ENCODE measurements around the gene SPEM3.

Gene SPEM3

GRCh38 chr17:7407082-7407481, 21.6 kb upstream of the SPEM3 start:
- H3K4me3 ChIP-seq (ENCODE audit: severe bottlenecking) = no peak overlapping the region
- TF ChIP-seq CTCF (IDR thresholded peaks at IDR 0.05; ENCODE audit: poor library complexity, severe bottlenecking) = no peak
- ATAC-seq (ENCODE audit: low read depth) (no peak), DNase-seq (ENCODE audit: low spot score) (no peak)
- H3K27ac ChIP-seq (ENCODE audit: poor library complexity, severe bottlenecking) = no peak overlapping the region
- H3K9me3 ChIP-seq (ENCODE audit: severe bottlenecking) = no peaks in the 10 kb centered on the region
- no peaks in the 10 kb centered on the region for H3K4me1 ChIP-seq (ENCODE audit: insufficient read depth, poor library complexity, severe bottlenecking)
- H3K27me3 ChIP-seq (ENCODE audit: insufficient read depth, poor library complexity, severe bottlenecking) = no peaks in the 10 kb centered on the region
- H3K36me3 ChIP-seq (ENCODE audit: low read depth) = peaks cover 6% of the 10 kb centered on the region; the same call in 1 of the 2 replicates

GRCh38 chr17:7407485-7408251, 21.0 kb upstream of the SPEM3 start, which contains the start of gene NLGN2:
NLGN2 (plus strand) TSS chr17:7407845; CDS start chr17:7408256, 411 bp downstream.
- no peak for DNase-seq (ENCODE audit: low spot score)
- no peak for TF ChIP-seq CTCF (IDR thresholded peaks at IDR 0.05; ENCODE audit: poor library complexity, severe bottlenecking)
- no peak within 1 kb of the TSS for H3K27ac ChIP-seq (ENCODE audit: poor library complexity, severe bottlenecking)
- H3K4me3 ChIP-seq (ENCODE audit: severe bottlenecking) = no peak within 1 kb of the TSS
- H3K27me3 ChIP-seq (ENCODE audit: insufficient read depth, poor library complexity, severe bottlenecking) = no peaks in the 10 kb centered on the region
- ATAC-seq (ENCODE audit: low read depth) = no peak
- no peaks in the 10 kb centered on the region for H3K9me3 ChIP-seq (ENCODE audit: severe bottlenecking)
- H3K4me1 ChIP-seq (ENCODE audit: insufficient read depth, poor library complexity, severe bottlenecking) = no peaks in the 10 kb centered on the region
- H3K36me3 ChIP-seq (ENCODE audit: low read depth) = peaks cover 1% of the 10 kb centered on the region; the same call in 1 of the 2 replicates

GRCh38 chr17:7408252-7408727, 20.4 kb upstream of the SPEM3 start:
- Histone ChIP-seq H3K4me1 (ENCODE audit: insufficient read depth, poor library complexity, severe bottlenecking) (no peaks in the 10 kb centered on the region), H3K4me3 (ENCODE audit: severe bottlenecking) (no peak overlapping the region), H3K9me3 (ENCODE audit: severe bottlenecking) (no peaks in the 10 kb centered on the region), H3K36me3 (ENCODE audit: low read depth) (no peaks in the 10 kb centered on the region), H3K27ac (ENCODE audit: poor library complexity, severe bottlenecking) (no peak overlapping the region), H3K27me3 (ENCODE audit: insufficient read depth, poor library complexity, severe bottlenecking) (no peaks in the 10 kb centered on the region)
- no peak for ATAC-seq (ENCODE audit: low read depth)
- no peak for DNase-seq (ENCODE audit: low spot score)
- TF ChIP-seq CTCF (IDR thresholded peaks at IDR 0.05; ENCODE audit: poor library complexity, severe bottlenecking) = no peak

GRCh38 chr17:7408863-7409262, 19.8 kb upstream of the SPEM3 start:
- Histone ChIP-seq H3K4me3 (ENCODE audit: severe bottlenecking) (no peak overlapping the region), H3K27me3 (ENCODE audit: insufficient read depth, poor library complexity, severe bottlenecking) (no peaks in the 10 kb centered on the region), H3K27ac (ENCODE audit: poor library complexity, severe bottlenecking) (no peak overlapping the region), H3K9me3 (ENCODE audit: severe bottlenecking) (no peaks in the 10 kb centered on the region), H3K4me1 (ENCODE audit: insufficient read depth, poor library complexity, severe bottlenecking) (no peaks in the 10 kb centered on the region), H3K36me3 (ENCODE audit: low read depth) (no peaks in the 10 kb centered on the region)
- DNase-seq (ENCODE audit: low spot score) = no peak
- no peak for TF ChIP-seq CTCF (IDR thresholded peaks at IDR 0.05; ENCODE audit: poor library complexity, severe bottlenecking)
- no peak for ATAC-seq (ENCODE audit: low read depth)

- Histone ChIP-seq H3K27me3 (ENCODE audit: insufficient read depth, poor library complexity, severe bottlenecking) (no peaks in the 10 kb centered on the region), H3K36me3 (ENCODE audit: low read depth) (no peaks in the 10 kb centered on the region), H3K27ac (ENCODE audit: poor library complexity, severe bottlenecking) (no peak overlapping the region), H3K4me3 (ENCODE audit: severe bottlenecking) (no peak overlapping the region), H3K9me3 (ENCODE audit: severe bottlenecking) (no peaks in the 10 kb centered on the region), H3K4me1 (ENCODE audit: insufficient read depth, poor library complexity, severe bottlenecking) (no peaks in the 10 kb centered on the region)
- DNase-seq (ENCODE audit: low spot score) = no peak
- no peak for TF ChIP-seq CTCF (IDR thresholded peaks at IDR 0.05; ENCODE audit: poor library complexity, severe bottlenecking)
- ATAC-seq (ENCODE audit: low read depth) = no peak
Measured at GRCh38 chr17:7409716-7410115, 18.9 kb upstream of the SPEM3 start.
